ENCODE results near the gene MMP23B. TPM values are rescaled to one million over a fixed set of nuclear protein-coding genes. Genes with fewer than 3 reads are reported as not detected.
A peak's percentile ranks its signal among the peaks of the same experiment; 100 is the strongest.

Gene MMP23B
- polyA plus RNA-seq, 4 donors: 1.2 to 16.5 (median 3.6) TPM

GRCh38 chr1:1606232-1606631 lies 25.7 kb upstream of the MMP23B start:
- Histone ChIP-seq H3K36me3 (ENCODE audit: control insufficient read depth in 3 of 3, insufficient read depth in 2 of 3, low read depth in 1 of 3, low read length in 3 of 3) (peaks cover 0 to 2% (median 0%) of the 10 kb centered on the region in 3 donors), H3K27me3 (ENCODE audit: control insufficient read depth in 3 of 3, insufficient read depth in 3 of 3, low read length in 3 of 3) (peaks cover 0 to 33% (median 3%) of the 10 kb centered on the region in 3 donors), H3K4me1 (ENCODE audit: control insufficient read depth in 3 of 3, insufficient read depth in 2 of 3, low read depth in 1 of 3, low read length in 2 of 3) (no peaks in the 10 kb centered on the region), H3K4me3 (ENCODE audit: low read depth in 1 of 3, low read length in 3 of 3) (no peak overlapping the region), H3K9me3 (ENCODE audit: control insufficient read depth in 2 of 2, insufficient read depth in 1 of 2, low read depth in 1 of 2, low read length in 1 of 2) (no peaks in the 10 kb centered on the region), H3K27ac (ENCODE audit: low read depth in 1 of 3, low read length in 2 of 3) (no peak overlapping the region)
- FAIRE-seq (no peak), DNase-seq (no peak)
- 74 to 82% (median 77%) methylated on average over 8 to 13 of the region's 13 CpGs for WGBS, 3 donors

- WGBS, 3 donors: 71 to 77% (median 76%) methylated on average over 12 of the region's 12 CpGs
- peaks cover 0 to 1% (median 0%) of the 10 kb centered on the region in 3 donors for H3K27me3 ChIP-seq (ENCODE audit: control insufficient read depth in 3 of 3, insufficient read depth in 3 of 3, low read length in 3 of 3)
- no peak overlapping the region for H3K27ac ChIP-seq (ENCODE audit: low read depth in 1 of 3, low read length in 2 of 3)
- no peak for FAIRE-seq
- H3K4me1 ChIP-seq (ENCODE audit: control insufficient read depth in 3 of 3, insufficient read depth in 2 of 3, low read depth in 1 of 3, low read length in 2 of 3): peaks cover 0 to 7% (median 0%) of the 10 kb centered on the region in 3 donors
- no peak for DNase-seq
- no peaks in the 10 kb centered on the region for H3K9me3 ChIP-seq (ENCODE audit: control insufficient read depth in 2 of 2, insufficient read depth in 1 of 2, low read depth in 1 of 2, low read length in 1 of 2)
- no peak overlapping the region for H3K4me3 ChIP-seq (ENCODE audit: low read depth in 1 of 3, low read length in 3 of 3)
- H3K36me3 ChIP-seq (ENCODE audit: control insufficient read depth in 3 of 3, insufficient read depth in 2 of 3, low read depth in 1 of 3, low read length in 3 of 3): peaks cover 0 to 2% (median 0%) of the 10 kb centered on the region in 3 donors
Observed at GRCh38 chr1:1609822-1610485, 22.0 kb upstream of the MMP23B start.

GRCh38 chr1:1610796-1611195 lies 21.2 kb upstream of the MMP23B start:
- DNase-seq: no peak
- Histone ChIP-seq H3K4me1 (ENCODE audit: control insufficient read depth in 3 of 3, insufficient read depth in 2 of 3, low read depth in 1 of 3, low read length in 2 of 3) (peaks cover 0 to 7% (median 0%) of the 10 kb centered on the region in 3 donors), H3K9me3 (ENCODE audit: control insufficient read depth in 2 of 2, insufficient read depth in 1 of 2, low read depth in 1 of 2, low read length in 1 of 2) (no peaks in the 10 kb centered on the region), H3K36me3 (ENCODE audit: control insufficient read depth in 3 of 3, insufficient read depth in 2 of 3, low read depth in 1 of 3, low read length in 3 of 3) (peaks cover 0 to 2% (median 0%) of the 10 kb centered on the region in 3 donors), H3K27me3 (ENCODE audit: control insufficient read depth in 3 of 3, insufficient read depth in 3 of 3, low read length in 3 of 3) (no peaks in the 10 kb centered on the region), H3K27ac (ENCODE audit: low read depth in 1 of 3, low read length in 2 of 3) (no peak overlapping the region), H3K4me3 (ENCODE audit: low read depth in 1 of 3, low read length in 3 of 3) (no peak overlapping the region)
- WGBS, 3 donors: 76 to 89% (median 84%) methylated on average over 9 of the region's 9 CpGs
- no peak for FAIRE-seq

- FAIRE-seq: no peak
- no peaks in the 10 kb centered on the region for H3K9me3 ChIP-seq (ENCODE audit: control insufficient read depth in 2 of 2, insufficient read depth in 1 of 2, low read depth in 1 of 2, low read length in 1 of 2)
- H3K27me3 ChIP-seq (ENCODE audit: control insufficient read depth in 3 of 3, insufficient read depth in 3 of 3, low read length in 3 of 3): no peaks in the 10 kb centered on the region
- H3K36me3 ChIP-seq (ENCODE audit: control insufficient read depth in 3 of 3, insufficient read depth in 2 of 3, low read depth in 1 of 3, low read length in 3 of 3): peaks cover 0 to 2% (median 2%) of the 10 kb centered on the region in 3 donors
- no peak overlapping the region for H3K4me3 ChIP-seq (ENCODE audit: low read depth in 1 of 3, low read length in 3 of 3)
- 85 to 96% (median 87%) methylated on average over 3 of the region's 3 CpGs for WGBS, 3 donors
- no peak for DNase-seq
- H3K27ac ChIP-seq (ENCODE audit: low read depth in 1 of 3, low read length in 2 of 3): no peak overlapping the region
- H3K4me1 ChIP-seq (ENCODE audit: control insufficient read depth in 3 of 3, insufficient read depth in 2 of 3, low read depth in 1 of 3, low read length in 2 of 3): peaks cover 0 to 15% (median 5%) of the 10 kb centered on the region in 3 donors
Observed at GRCh38 chr1:1612104-1612400, 19.9 kb upstream of the MMP23B start.

- Histone ChIP-seq H3K9me3 (ENCODE audit: control insufficient read depth in 2 of 2, insufficient read depth in 1 of 2, low read depth in 1 of 2, low read length in 1 of 2) (no peaks in the 10 kb centered on the region), H3K4me1 (ENCODE audit: control insufficient read depth in 3 of 3, insufficient read depth in 2 of 3, low read depth in 1 of 3, low read length in 2 of 3) (peaks cover 0 to 15% (median 5%) of the 10 kb centered on the region in 3 donors), H3K27me3 (ENCODE audit: control insufficient read depth in 3 of 3, insufficient read depth in 3 of 3, low read length in 3 of 3) (no peaks in the 10 kb centered on the region), H3K27ac (ENCODE audit: low read depth in 1 of 3, low read length in 2 of 3) (peak overlapping the region in 1 of 3 donors; percentile 76), H3K36me3 (ENCODE audit: control insufficient read depth in 3 of 3, insufficient read depth in 2 of 3, low read depth in 1 of 3, low read length in 3 of 3) (peaks cover 0 to 16% (median 2%) of the 10 kb centered on the region in 3 donors), H3K4me3 (ENCODE audit: low read depth in 1 of 3, low read length in 3 of 3) (peak overlapping the region in 1 of 3 donors; percentile 100)
- DNase-seq (no peak), FAIRE-seq (no peak)
- 17 to 63% (median 32%) methylated on average over 11 of the region's 11 CpGs for WGBS, 3 donors
Observed at GRCh38 chr1:1613509-1614082, 18.4 kb upstream of the MMP23B start.

- H3K4me3 ChIP-seq (ENCODE audit: low read depth in 1 of 3, low read length in 3 of 3): peak overlapping the region; percentile 63 to 100 (median 95)
- peak overlapping the region in 2 of 3 donors; percentile 76 to 100 for H3K27ac ChIP-seq (ENCODE audit: low read depth in 1 of 3, low read length in 2 of 3)
- peaks cover 0 to 15% (median 5%) of the 10 kb centered on the region in 3 donors for H3K4me1 ChIP-seq (ENCODE audit: control insufficient read depth in 3 of 3, insufficient read depth in 2 of 3, low read depth in 1 of 3, low read length in 2 of 3)
- peaks cover 0 to 24% (median 2%) of the 10 kb centered on the region in 3 donors for H3K36me3 ChIP-seq (ENCODE audit: control insufficient read depth in 3 of 3, insufficient read depth in 2 of 3, low read depth in 1 of 3, low read length in 3 of 3)
- no peaks in the 10 kb centered on the region for H3K27me3 ChIP-seq (ENCODE audit: control insufficient read depth in 3 of 3, insufficient read depth in 3 of 3, low read length in 3 of 3)
- WGBS, 3 donors: 4 to 17% (median 7%) methylated on average over 30 of the region's 30 CpGs
- no peaks in the 10 kb centered on the region for H3K9me3 ChIP-seq (ENCODE audit: control insufficient read depth in 2 of 2, insufficient read depth in 1 of 2, low read depth in 1 of 2, low read length in 1 of 2)
- DNase-seq: peak; percentile 55 to 90
- no peak for FAIRE-seq
Observed at GRCh38 chr1:1614204-1614953, 17.6 kb upstream of the MMP23B start.

GRCh38 chr1:1614954-1615255 lies 17.1 kb upstream of the MMP23B start:
- peak overlapping the region; percentile 63 to 100 (median 95) for H3K4me3 ChIP-seq (ENCODE audit: low read depth in 1 of 3, low read length in 3 of 3)
- H3K27me3 ChIP-seq (ENCODE audit: control insufficient read depth in 3 of 3, insufficient read depth in 3 of 3, low read length in 3 of 3): no peaks in the 10 kb centered on the region
- peak overlapping the region in 2 of 3 donors; percentile 76 to 100 for H3K27ac ChIP-seq (ENCODE audit: low read depth in 1 of 3, low read length in 2 of 3)
- no peaks in the 10 kb centered on the region for H3K9me3 ChIP-seq (ENCODE audit: control insufficient read depth in 2 of 2, insufficient read depth in 1 of 2, low read depth in 1 of 2, low read length in 1 of 2)
- FAIRE-seq: no peak
- H3K36me3 ChIP-seq (ENCODE audit: control insufficient read depth in 3 of 3, insufficient read depth in 2 of 3, low read depth in 1 of 3, low read length in 3 of 3): peaks cover 0 to 27% (median 2%) of the 10 kb centered on the region in 3 donors
- WGBS, 3 donors: 0 to 1% (median 1%) methylated on average over 20 to 23 of the region's 23 CpGs
- peaks cover 0 to 15% (median 5%) of the 10 kb centered on the region in 3 donors for H3K4me1 ChIP-seq (ENCODE audit: control insufficient read depth in 3 of 3, insufficient read depth in 2 of 3, low read depth in 1 of 3, low read length in 2 of 3)
- no peak for DNase-seq

- H3K4me1 ChIP-seq (ENCODE audit: control insufficient read depth in 3 of 3, insufficient read depth in 2 of 3, low read depth in 1 of 3, low read length in 2 of 3): peaks cover 0 to 15% (median 5%) of the 10 kb centered on the region in 3 donors
- FAIRE-seq: no peak
Observed at GRCh38 chr1:1615256-1616044, 16.5 kb upstream of the MMP23B start, which contains the start of gene MIB2. Gene MIB2, plus strand, starts transcription at chr1:1615500. Its CDS starts 7,953 bp downstream, at chr1:1623453.

More at GRCh38 chr1:1615256-1616044, 16.5 kb upstream of the MMP23B start, which contains the start of gene MIB2:
- WGBS, 3 donors: 0 to 1% (median 1%) methylated on average over 55 to 107 of the region's 107 CpGs
- H3K27ac ChIP-seq (ENCODE audit: low read depth in 1 of 3, low read length in 2 of 3): peak within 1 kb of the TSS; percentile 96 to 100 (median 100)
- peaks cover 0 to 31% (median 1%) of the 10 kb centered on the region in 3 donors for H3K36me3 ChIP-seq (ENCODE audit: control insufficient read depth in 3 of 3, insufficient read depth in 2 of 3, low read depth in 1 of 3, low read length in 3 of 3)
- no peaks in the 10 kb centered on the region for H3K27me3 ChIP-seq (ENCODE audit: control insufficient read depth in 3 of 3, insufficient read depth in 3 of 3, low read length in 3 of 3)
- peak; percentile 97 for DNase-seq
- peak within 1 kb of the TSS; percentile 88 to 100 (median 95) for H3K4me3 ChIP-seq (ENCODE audit: low read depth in 1 of 3, low read length in 3 of 3)
- H3K9me3 ChIP-seq (ENCODE audit: control insufficient read depth in 2 of 2, insufficient read depth in 1 of 2, low read depth in 1 of 2, low read length in 1 of 2): no peaks in the 10 kb centered on the region
